Activated naive CD8-positive, alpha-beta T cell treated with anti-CD3 and anti-CD28 coated beads, Interleukin-2, amount 10 ng/mL, durations not matched to agents 7 days and 5 days (primary cell): ENCODE data around the gene CHST9. TPM values are rescaled to one million over a fixed set of nuclear protein-coding genes. Genes with fewer than 3 reads are reported as not detected.

Experiments
- ATAC-seq: fragments of 150-1000 bp; cut with Tn5 transposase; one replicate; pipeline ENCODE4 v1.10.0; 2021; ENCODE audit warnings: low read depth, moderate library complexity
- POLR2A ChIA-PET: fragments of 350-600 bp; sonication (Branson Sonifier 250); formaldehyde crosslinking; loops from one replicate; lab custom pipeline; 2021; ENCODE audit warnings: antibody characterized with exemption; lab: Charles Lee
- DNase-seq: peaks from one replicate; pipeline ENCODE4 v3.0.0; 2021
- H3K27ac Mint-ChIP-seq: one replicate; pipeline ENCODE4 v1.8.0; 2022; ENCODE audit warnings: mild to moderate bottlenecking, mixed read lengths
- H3K27me3 Mint-ChIP-seq: one replicate; pipeline ENCODE4 v1.8.0; 2022; ENCODE audit warnings: mild to moderate bottlenecking, moderate library complexity, mixed read lengths
- H3K36me3 Mint-ChIP-seq: one replicate; pipeline ENCODE4 v1.8.0; 2021; ENCODE audit warnings: mild to moderate bottlenecking, mixed read lengths
- H3K4me1 Mint-ChIP-seq: one replicate; pipeline ENCODE4 v1.8.0; 2021; ENCODE audit warnings: mixed read lengths
- H3K4me3 Mint-ChIP-seq: one replicate; pipeline ENCODE4 v1.8.0; 2022; ENCODE audit warnings: mild to moderate bottlenecking, moderate library complexity, mixed read lengths
- H3K9me3 Mint-ChIP-seq: one replicate; pipeline ENCODE4 v1.8.0; 2021; ENCODE audit warnings: mixed read lengths
- total RNA-seq, 2 experiments: library from RNA; stranded (reverse); gene quantifications; one replicate each; pipeline ENCODE4 v1.2.3, GENCODE V29; 2021

The CHST9 gene
- total RNA-seq, 2 experiments from 2014 or later: not detected

DNA sequence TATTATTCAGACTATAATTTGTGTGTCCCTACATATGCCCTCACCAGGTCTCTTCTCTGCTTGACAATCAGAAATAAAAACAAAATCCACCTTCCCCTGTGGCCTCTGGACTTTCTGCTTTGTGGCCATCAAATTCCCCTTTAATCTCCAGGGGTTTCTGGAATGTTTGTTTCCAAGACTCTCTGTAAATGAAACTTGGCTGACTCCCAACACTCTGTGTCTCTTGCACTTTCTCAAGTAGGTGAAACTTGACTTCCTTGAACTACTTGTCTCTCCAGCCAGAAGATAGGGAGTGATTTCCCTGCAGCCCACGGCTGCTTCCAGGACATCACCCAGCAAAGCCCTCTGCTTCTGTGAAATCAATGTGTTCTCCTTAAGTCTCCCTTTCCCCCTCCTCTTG is 265.5 kb downstream of the CHST9 start:
- Mint-ChIP-seq H3K4me3 (no peak overlapping the region), H3K9me3 (peaks cover 1% of the 10 kb centered on the region), H3K36me3 (no peaks in the 10 kb centered on the region), H3K4me1 (no peaks in the 10 kb centered on the region), H3K27ac (no peak overlapping the region), H3K27me3 (no peaks in the 10 kb centered on the region)
- no peak for DNase-seq
- POLR2A ChIA-PET: no interaction called here
- ATAC-seq: no peak

DNA sequence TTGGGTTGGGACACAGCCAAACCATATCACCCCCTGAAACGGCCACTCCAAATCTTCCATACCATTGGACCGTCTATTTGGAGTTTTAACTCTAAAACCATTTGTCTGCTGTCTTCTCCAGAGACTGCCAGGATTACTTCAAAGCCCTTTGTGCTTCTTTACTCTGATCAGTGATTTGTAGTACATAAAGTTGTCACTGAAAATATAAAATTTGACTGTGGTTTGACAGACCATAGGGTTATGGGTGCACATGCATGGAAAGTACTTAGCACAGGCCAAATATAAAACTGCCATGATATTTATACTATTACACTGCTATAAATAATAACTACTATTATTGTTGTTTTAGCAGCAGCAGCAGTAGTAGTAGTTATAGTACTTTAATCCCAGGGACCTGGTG is 265.9 kb downstream of the CHST9 start:
- Mint-ChIP-seq H3K4me1 (no peaks in the 10 kb centered on the region), H3K9me3 (peaks cover 1% of the 10 kb centered on the region), H3K36me3 (no peaks in the 10 kb centered on the region), H3K27ac (no peak overlapping the region), H3K4me3 (no peak overlapping the region), H3K27me3 (no peaks in the 10 kb centered on the region)
- POLR2A ChIA-PET: no interaction called here
- no peak for DNase-seq
- no peak for ATAC-seq

DNA sequence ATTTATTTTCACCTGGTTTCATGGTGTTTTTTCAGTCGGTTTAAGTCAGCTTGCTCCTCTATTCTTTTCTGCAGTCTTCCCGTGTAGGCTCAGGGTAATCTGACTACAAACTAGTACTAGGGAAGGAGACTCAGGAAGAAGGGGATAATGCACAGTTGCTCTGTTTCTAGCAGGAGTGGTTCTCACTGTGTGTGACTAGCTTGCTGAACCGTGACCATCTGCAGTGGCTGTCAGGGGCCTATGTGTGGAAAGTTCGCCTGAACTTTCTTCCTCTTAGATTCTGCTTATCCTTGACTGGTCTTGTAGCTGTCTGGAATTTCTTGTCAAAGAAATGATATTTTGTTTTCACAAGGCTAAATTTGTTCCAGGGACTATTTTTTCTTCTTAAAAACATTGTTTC is 273.3 kb downstream of the CHST9 start:
- peaks cover 2% of the 10 kb centered on the region for H3K9me3 Mint-ChIP-seq
- no peaks in the 10 kb centered on the region for H3K4me1 Mint-ChIP-seq
- no peak overlapping the region for H3K27ac Mint-ChIP-seq
- no peaks in the 10 kb centered on the region for H3K27me3 Mint-ChIP-seq
- DNase-seq: no peak
- no peaks in the 10 kb centered on the region for H3K36me3 Mint-ChIP-seq
- ATAC-seq: no peak
- POLR2A ChIA-PET: no interaction called here
- H3K4me3 Mint-ChIP-seq: no peak overlapping the region

DNA sequence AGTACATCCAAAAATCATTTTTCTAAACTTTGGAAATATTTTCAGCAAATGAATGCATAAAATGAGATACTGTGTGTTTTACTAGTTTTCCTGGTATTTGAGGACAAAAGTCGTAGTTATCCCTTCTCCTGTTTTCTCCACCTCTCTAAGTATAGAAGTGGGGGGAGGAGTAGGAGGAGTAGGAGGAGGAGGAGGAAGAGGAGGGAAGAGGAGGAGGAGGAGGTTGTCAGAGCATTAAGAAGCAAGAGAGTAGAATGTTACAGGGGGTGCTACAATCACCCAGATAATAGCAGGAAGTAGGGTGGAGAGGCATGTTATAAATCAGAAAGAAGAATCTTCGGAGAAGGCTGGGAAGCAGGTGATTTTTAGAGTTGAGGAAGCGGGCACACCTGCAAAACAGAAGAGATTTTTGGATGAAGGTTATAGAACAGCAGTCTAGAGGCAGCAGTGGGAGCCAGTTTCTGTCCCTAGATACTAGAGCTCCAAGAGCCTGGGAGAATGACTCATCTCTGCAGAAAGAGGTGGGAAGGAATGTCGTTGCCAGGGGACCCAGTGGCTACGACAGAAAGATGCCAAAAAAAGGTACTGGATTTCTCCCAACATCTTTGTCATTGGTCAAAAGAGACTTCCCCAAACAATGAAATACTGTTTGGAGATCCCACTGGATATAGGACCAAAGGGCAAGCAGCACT is 275.4 kb downstream of the CHST9 start:
- peaks cover 7% of the 10 kb centered on the region for H3K9me3 Mint-ChIP-seq

DNA sequence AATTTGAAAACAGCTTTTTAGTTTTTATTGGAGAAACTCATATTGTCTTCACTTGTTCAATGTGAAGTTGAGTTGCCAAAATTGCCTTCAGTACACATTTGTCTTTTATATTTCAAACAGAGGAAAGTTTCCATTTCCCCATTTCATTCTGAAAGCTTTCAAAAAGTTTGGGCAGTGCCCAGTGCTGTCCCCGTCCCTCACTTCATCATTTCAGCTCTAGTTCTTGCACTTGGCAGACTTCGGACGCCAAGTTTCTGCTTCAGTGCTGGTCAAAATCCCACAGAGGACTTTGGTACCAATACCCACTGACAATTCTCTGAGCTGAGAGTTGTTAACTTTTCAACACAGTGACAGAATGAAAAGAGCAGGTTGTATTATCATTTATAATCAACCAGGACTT is 276.2 kb downstream of the CHST9 start:
- Mint-ChIP-seq H3K27ac (no peak overlapping the region), H3K4me3 (no peak overlapping the region), H3K9me3 (peaks cover 11% of the 10 kb centered on the region), H3K4me1 (no peaks in the 10 kb centered on the region), H3K36me3 (no peaks in the 10 kb centered on the region), H3K27me3 (no peaks in the 10 kb centered on the region)
- ATAC-seq: no peak
- DNase-seq: no peak
- POLR2A ChIA-PET: no interaction called here

More for the DNA sequence above, 275.4 kb downstream of the CHST9 start:
- POLR2A ChIA-PET: no interaction called here
- no peak for DNase-seq
- ATAC-seq: no peak
- no peak overlapping the region for H3K4me3 Mint-ChIP-seq
- H3K36me3 Mint-ChIP-seq: no peaks in the 10 kb centered on the region
- H3K27ac Mint-ChIP-seq: no peak overlapping the region
- H3K27me3 Mint-ChIP-seq: no peaks in the 10 kb centered on the region
- no peaks in the 10 kb centered on the region for H3K4me1 Mint-ChIP-seq

DNA sequence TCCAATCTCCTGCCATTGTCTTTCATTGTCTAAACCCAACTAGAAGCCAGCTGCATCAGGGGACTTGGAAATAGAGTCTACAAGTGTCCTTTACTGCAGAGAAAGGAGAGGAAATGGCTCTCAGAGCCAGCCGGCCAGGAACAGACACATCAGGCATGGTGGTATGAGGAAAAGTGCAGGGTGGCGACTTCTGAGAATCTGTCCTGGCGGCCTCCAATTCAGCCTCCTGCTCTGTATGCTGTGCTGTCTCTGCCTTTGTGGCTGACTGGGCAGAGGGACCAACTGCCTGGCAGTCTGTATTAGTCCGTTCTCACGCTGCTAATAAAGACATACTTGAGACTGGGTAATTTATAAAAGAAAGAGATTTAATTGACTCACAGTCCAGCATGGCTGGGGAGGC is 282.8 kb downstream of the CHST9 start:
- POLR2A ChIA-PET: no interaction called here
- DNase-seq (no peak), ATAC-seq (no peak)
- Mint-ChIP-seq H3K27ac (no peak overlapping the region), H3K27me3 (no peaks in the 10 kb centered on the region), H3K4me1 (no peaks in the 10 kb centered on the region), H3K36me3 (no peaks in the 10 kb centered on the region), H3K4me3 (no peak overlapping the region), H3K9me3 (peaks cover 13% of the 10 kb centered on the region)

DNA sequence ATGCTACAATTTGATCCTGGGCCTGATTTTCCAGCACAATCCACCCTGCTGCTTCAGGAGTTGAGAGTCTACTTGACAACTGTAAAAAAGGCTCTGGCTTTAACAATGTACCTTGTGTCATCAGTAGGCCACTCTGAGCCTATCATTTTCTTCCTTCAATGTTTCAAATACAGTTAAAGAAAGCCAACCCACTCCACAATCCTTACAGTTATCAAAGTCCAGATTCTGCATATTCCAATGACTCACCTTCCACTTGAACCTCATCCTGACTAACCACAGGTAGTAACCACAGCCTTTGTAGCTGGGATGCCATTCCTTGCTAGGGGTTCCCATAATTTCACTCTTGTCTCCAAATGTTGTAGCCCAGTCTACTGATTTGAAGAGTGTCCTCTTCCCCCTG is 284.1 kb downstream of the CHST9 start:
- H3K4me1 Mint-ChIP-seq: no peaks in the 10 kb centered on the region
- H3K27ac Mint-ChIP-seq: no peak overlapping the region
- no peak for ATAC-seq
- no peak for DNase-seq
- no peak overlapping the region for H3K4me3 Mint-ChIP-seq
- POLR2A ChIA-PET: no interaction called here
- no peaks in the 10 kb centered on the region for H3K27me3 Mint-ChIP-seq
- peaks cover 11% of the 10 kb centered on the region for H3K9me3 Mint-ChIP-seq
- H3K36me3 Mint-ChIP-seq: no peaks in the 10 kb centered on the region

DNA sequence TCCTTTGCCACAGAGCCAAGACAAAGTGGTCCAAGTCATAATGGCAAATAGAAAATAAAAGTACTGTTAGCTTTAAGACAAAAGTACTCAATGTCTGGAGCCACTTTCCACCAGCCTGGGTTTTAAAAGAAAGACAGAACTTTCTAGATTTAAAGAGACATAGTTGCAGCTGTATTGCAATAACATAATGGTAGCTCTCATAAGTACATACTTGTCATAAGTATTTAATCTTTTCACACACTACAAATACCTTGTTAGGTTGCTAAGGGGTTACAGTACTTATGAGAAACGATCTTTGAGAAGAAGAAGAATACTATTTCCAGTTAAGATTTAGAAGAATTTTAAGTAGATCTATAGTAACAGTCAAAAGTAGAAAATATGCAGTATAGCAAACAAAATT is 290.7 kb downstream of the CHST9 start:
- H3K4me3 Mint-ChIP-seq: no peak overlapping the region
- no peak for DNase-seq
- no peak overlapping the region for H3K27ac Mint-ChIP-seq
- H3K27me3 Mint-ChIP-seq: no peaks in the 10 kb centered on the region
- H3K9me3 Mint-ChIP-seq: no peaks in the 10 kb centered on the region
- POLR2A ChIA-PET: no interaction called here
- H3K36me3 Mint-ChIP-seq: no peaks in the 10 kb centered on the region
- H3K4me1 Mint-ChIP-seq: no peaks in the 10 kb centered on the region
- ATAC-seq: no peak

DNA sequence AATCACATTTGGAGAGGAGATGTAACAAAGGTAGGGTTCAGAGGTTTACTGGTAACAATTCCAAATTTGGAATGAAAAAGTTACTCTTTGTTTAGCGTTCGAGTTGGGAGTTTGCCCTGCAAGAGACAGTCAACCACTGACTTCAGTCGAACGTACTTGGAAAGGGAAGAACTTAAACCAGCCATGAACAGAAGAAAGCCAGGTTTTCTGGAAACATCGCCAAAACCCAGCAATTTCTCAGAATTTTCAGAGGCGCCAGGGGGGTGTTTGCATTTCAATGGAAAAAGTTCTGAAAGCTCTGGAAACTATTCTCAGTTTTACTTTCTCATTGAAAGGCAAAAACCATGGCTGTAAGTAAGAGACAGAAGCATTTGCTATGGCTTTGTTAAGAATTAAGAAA is 291.1 kb downstream of the CHST9 start:
- H3K27ac Mint-ChIP-seq: no peak overlapping the region
- no peaks in the 10 kb centered on the region for H3K27me3 Mint-ChIP-seq
- ATAC-seq: no peak
- no peaks in the 10 kb centered on the region for H3K36me3 Mint-ChIP-seq
- POLR2A ChIA-PET: no interaction called here
- H3K9me3 Mint-ChIP-seq: no peaks in the 10 kb centered on the region
- no peak for DNase-seq
- no peaks in the 10 kb centered on the region for H3K4me1 Mint-ChIP-seq
- H3K4me3 Mint-ChIP-seq: no peak overlapping the region

DNA sequence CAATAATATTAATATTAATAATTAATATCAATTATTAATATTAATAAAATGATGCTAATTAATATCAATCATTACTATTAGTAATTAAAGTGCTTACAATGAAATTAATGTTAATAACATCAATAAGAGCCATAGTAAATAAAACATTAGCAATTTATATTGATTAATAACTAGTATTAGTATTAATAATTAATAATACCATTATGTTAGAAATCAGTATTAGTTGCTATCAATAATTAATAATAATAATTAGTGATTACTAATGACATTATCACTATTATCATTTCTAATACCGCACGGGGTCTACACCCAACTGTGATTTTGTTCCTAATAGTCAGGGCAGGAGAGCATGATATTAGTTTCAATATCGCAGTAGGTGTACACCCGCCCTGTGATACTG is 296.8 kb downstream of the CHST9 start:
- DNase-seq: no peak
- H3K36me3 Mint-ChIP-seq: no peaks in the 10 kb centered on the region
- no peak for ATAC-seq
- H3K27me3 Mint-ChIP-seq: no peaks in the 10 kb centered on the region
- no peaks in the 10 kb centered on the region for H3K9me3 Mint-ChIP-seq
- H3K4me3 Mint-ChIP-seq: no peak overlapping the region
- no peak overlapping the region for H3K27ac Mint-ChIP-seq
- no peaks in the 10 kb centered on the region for H3K4me1 Mint-ChIP-seq
- POLR2A ChIA-PET: no interaction called here

DNA sequence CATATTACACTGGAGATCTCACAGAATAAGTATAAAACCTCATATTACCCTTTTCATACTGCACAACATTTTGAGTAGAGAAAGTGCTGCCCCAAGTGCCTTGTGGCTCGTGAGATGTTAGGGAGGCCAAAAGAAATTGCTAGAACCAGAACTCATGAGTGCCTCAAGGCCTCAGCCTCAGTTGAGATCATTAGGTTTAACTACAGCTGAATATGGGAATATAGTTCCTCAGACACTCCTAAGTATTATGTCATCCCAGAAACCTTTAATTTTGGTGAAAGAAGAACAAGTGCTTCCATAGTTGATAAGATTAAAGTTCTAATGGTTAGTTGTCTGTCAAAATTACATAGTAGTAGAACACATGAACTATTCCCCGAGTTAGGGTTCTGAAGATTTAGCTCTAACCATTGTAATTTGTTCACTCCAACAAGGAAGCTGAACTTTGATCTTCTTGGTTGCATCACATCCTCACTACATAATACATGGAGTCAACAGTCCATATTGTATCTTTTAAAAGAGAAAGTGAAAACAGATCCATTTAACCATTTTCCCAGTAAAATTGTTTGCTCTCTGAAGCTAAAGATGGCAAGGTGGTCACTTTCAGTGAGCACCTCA is 310.0 kb downstream of the CHST9 start:
- no peak overlapping the region for H3K27ac Mint-ChIP-seq
- no peak for DNase-seq
- H3K9me3 Mint-ChIP-seq: no peaks in the 10 kb centered on the region
- POLR2A ChIA-PET: no interaction called here
- no peak for ATAC-seq
- no peaks in the 10 kb centered on the region for H3K4me1 Mint-ChIP-seq
- no peak overlapping the region for H3K4me3 Mint-ChIP-seq
- H3K36me3 Mint-ChIP-seq: no peaks in the 10 kb centered on the region
- H3K27me3 Mint-ChIP-seq: no peaks in the 10 kb centered on the region

DNA sequence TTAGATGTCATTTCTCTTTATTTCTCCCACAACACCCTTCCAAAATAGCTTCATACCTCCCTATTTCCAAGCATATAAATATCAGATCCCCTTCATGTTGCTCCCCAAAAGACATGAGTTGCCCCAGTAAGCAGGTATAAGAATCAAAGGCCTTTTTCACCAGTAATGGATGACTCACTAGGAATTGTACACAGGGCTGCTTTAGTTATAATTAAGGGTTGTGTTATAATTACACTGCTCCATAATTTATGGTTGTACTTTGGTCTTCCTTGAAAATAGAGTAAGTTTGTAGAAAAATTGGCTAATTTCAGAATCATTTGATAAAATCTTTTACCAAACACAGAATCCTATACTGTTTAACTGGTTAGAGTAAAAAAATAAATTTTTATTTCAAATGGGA is 310.8 kb downstream of the CHST9 start:
- no peaks in the 10 kb centered on the region for H3K9me3 Mint-ChIP-seq
- H3K27ac Mint-ChIP-seq: no peak overlapping the region
- H3K4me3 Mint-ChIP-seq: no peak overlapping the region
- ATAC-seq: no peak
- no peaks in the 10 kb centered on the region for H3K36me3 Mint-ChIP-seq
- POLR2A ChIA-PET: no interaction called here
- H3K27me3 Mint-ChIP-seq: no peaks in the 10 kb centered on the region
- DNase-seq: no peak
- H3K4me1 Mint-ChIP-seq: no peaks in the 10 kb centered on the region

DNA sequence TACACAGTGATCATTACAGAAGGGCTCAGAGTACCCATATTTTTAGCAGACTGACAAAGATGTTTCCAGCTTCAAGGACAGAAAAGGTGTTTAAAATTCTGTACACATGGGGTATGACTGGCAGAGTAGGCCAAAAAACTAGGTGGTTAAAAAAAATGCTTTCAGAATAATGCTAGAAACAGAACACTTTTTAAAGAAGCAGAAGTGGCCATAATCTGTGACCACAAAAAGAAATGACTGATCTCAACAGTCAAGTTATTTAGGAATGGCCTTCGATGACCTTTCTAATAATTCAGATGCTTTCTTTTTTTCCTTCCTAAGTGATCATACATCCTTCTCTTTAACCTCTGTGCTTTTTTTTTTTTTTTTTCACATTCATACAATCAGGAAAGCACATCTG is 315.5 kb downstream of the CHST9 start:
- H3K4me1 Mint-ChIP-seq: no peaks in the 10 kb centered on the region
- DNase-seq: no peak
- POLR2A ChIA-PET: no interaction called here
- no peaks in the 10 kb centered on the region for H3K9me3 Mint-ChIP-seq
- no peak for ATAC-seq
- no peak overlapping the region for H3K27ac Mint-ChIP-seq
- H3K27me3 Mint-ChIP-seq: peaks cover 3% of the 10 kb centered on the region
- H3K36me3 Mint-ChIP-seq: no peaks in the 10 kb centered on the region
- H3K4me3 Mint-ChIP-seq: no peak overlapping the region

DNA sequence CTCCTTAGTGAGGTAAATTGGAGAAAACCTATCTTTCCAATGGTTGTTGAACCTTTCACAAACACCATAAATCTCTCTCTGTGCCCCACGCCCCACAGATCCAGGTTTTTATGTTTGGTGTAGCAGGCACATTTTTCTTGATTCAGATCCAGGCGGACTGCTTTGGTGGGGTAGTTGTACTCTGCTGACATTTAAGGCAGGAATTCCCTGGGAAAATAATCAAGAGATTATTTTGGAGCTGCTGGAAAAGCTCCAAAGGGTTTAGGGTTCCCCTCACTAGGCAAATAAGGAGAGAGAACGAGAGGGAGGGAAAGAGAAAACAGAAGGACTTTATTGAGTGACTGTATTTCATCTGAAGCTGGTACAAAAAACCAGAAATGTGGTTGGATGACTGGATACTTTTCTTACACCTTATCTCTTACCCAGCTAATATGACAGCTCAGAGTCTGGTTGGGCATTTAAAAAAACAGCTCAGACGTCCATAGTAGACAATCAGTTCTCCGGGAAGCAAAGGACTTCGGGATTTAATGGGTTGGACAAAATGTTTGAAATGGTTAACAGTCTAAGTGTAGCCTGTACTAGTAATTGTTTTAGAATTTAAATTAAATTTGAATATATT is 316.0 kb downstream of the CHST9 start:
- no peak overlapping the region for H3K27ac Mint-ChIP-seq
- no peaks in the 10 kb centered on the region for H3K4me1 Mint-ChIP-seq
- H3K36me3 Mint-ChIP-seq: no peaks in the 10 kb centered on the region
- POLR2A ChIA-PET: no interaction called here
- no peaks in the 10 kb centered on the region for H3K9me3 Mint-ChIP-seq
- ATAC-seq (no peak), DNase-seq (no peak)
- H3K27me3 Mint-ChIP-seq: peaks cover 3% of the 10 kb centered on the region
- H3K4me3 Mint-ChIP-seq: no peak overlapping the region
